Stomach (tissue), 9 donors: ENCODE results near the gene SEPTIN10. TPM values are rescaled to one million over a fixed set of nuclear protein-coding genes. Genes with fewer than 3 reads are reported as not detected.

ENCODE experiments used
- DNase-seq, 2 donors: peaks; one replicate each; pipeline versions ENCODE4 v3.0.0 to v3.0.0-alpha.2; 2013 to 2019
- H3K27ac ChIP-seq, 5 donors: fragments of 200-600 bp in 4 of 5; sonication (generic) in 4 of 5; one replicate each; pipeline ENCODE4 v1.5.1; 2013 to 2019; ENCODE audit warnings: mild to moderate bottlenecking in 1 of 5, moderate library complexity in 1 of 5
- H3K27me3 ChIP-seq, 3 donors: fragments of 200-600 bp; sonication (generic); one replicate each; pipeline ENCODE4 v1.5.1; 2017 to 2019; ENCODE audit warnings: mixed run types in 1 of 3
- H3K36me3 ChIP-seq, 4 donors: fragments of 200-600 bp; sonication (generic); 1 replicate in 3 of 4; 2 replicates in 1 of 4; pipeline ENCODE4 v1.5.1; 2016 to 2019
- H3K4me1 ChIP-seq, 4 donors: fragments of 200-600 bp; sonication (generic); one replicate each; pipeline ENCODE4 v1.5.1; 2016 to 2019
- H3K4me3 ChIP-seq, 4 donors: fragments of 200-600 bp; sonication (generic) in 3 of 4; one replicate each; pipeline ENCODE4 v1.5.1; 2016 to 2019; ENCODE audit warnings: mild to moderate bottlenecking in 1 of 4
- H3K9me3 ChIP-seq, 4 donors: fragments of 200-600 bp; sonication (generic); one replicate each; pipeline ENCODE4 v1.5.1; 2016 to 2019
- CTCF ChIP-seq, 7 experiments: fragments of 450-650 bp in 4 of 7; fragments of 200-600 bp in 3 of 7; sonication (generic) in 3 of 7; IDR thresholded peaks; one replicate each; pipeline ENCODE4 v1.5.1; 2016 to 2019; ENCODE audit warnings: antibody characterized with exemption in 7 of 7, control low read depth in 2 of 7, mild to moderate bottlenecking in 1 of 7
- EP300 ChIP-seq: sonication (generic); formaldehyde crosslinking; IDR thresholded peaks from one replicate; pipeline ENCODE4 v1.6.1; 2017; ENCODE audit warnings: antibody characterized with exemption
- POLR2A ChIP-seq, 4 donors: fragments of 450-650 bp; IDR thresholded peaks; one replicate each; pipeline ENCODE4 v1.6.1; 2016; ENCODE audit warnings: antibody characterized with exemption in 4 of 4, control low read depth in 2 of 4, mild to moderate bottlenecking in 1 of 4, moderate library complexity in 1 of 4
- POLR2AphosphoS5 ChIP-seq, 3 donors: sonication (generic); formaldehyde crosslinking; IDR thresholded peaks; one replicate each; pipeline ENCODE4 v1.6.1; 2016; ENCODE audit warnings: antibody characterized with exemption in 3 of 3
- WGBS, 5 donors: extraction: QIAGEN DNeasy Blood & Tissue Kit in 3 of 5; methylation state at CpG; one replicate each; pipeline versions ENCODE4 v1.1.5 to v1.1.7; 2013 to 2018; 5-methylcytosine and 5-hydroxymethylcytosine counted together
- intact Hi-C: fragments of 100-400 bp; cut with DNase I; formaldehyde crosslinking; loops from one replicate; pipeline ENCODE4 v1.15.1; 2023; ENCODE audit warnings: low total_unique reads
- polyA plus RNA-seq, 3 donors: library from polyadenylated mRNA; stranded (reverse); fragments of 200-250 nt; gene quantifications; one replicate each; pipeline ENCODE4 v1.2.3, GENCODE V29; 2013
- total RNA-seq, 5 donors: library from RNA; depleted of rRNA; stranded (reverse); fragments of >200 nt; gene quantifications; one replicate each; pipeline versions ENCODE4 v1.1.0 to v1.2.3, GENCODE V29; 2014 to 2016
- donor health status: healthy with polysubstance abuse.
- donor health status: Bipolar disorder and iron deficiency.
- donor health status: healthy.

Gene SEPTIN10
- total and polyA plus RNA-seq, 8 donors = 24.9 to 101 (median 45.9) TPM

DNA sequence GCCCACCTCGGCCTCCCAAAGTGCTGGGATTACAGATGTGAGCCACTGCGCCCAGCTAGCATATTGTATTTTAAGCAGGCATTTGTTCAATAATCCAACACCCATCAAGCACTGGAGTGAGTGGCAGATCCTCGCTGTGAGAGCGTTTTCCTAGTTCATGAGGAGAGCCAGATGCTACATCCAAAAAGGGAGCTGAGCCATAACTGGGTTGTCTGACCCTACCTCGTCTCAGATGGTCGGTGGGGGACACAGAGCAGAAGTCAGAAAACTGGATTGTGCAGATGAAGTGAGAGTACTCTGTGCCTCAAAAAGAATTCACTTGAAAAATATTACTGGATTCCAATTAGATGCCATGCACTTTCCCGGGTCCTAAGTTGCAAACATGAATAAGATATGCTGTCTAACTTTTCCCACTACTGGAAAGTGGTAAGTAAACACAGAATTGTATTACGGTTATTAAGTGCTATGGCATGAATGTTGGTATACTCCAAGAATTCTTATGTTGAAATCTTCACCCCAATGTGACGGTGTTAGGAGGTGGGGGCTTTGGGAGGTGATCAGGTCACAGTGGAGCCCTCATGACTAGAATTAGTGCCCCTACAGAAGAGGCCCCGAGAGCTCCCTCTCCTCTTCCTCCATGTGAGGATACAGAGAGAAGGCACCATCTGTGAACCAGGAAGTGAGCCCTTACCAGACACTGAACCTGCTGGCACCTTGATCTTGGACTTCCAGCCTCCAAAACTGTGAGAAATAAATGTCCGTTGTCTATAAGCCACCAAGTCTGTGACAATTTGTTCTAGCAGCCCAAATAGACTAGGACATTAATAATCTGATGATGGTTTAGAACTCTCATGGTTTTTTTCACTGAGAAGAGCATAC lies 21.9 kb upstream of the SEPTIN10 start:
- TF ChIP-seq EP300 (no peak), POLR2AphosphoS5 (IDR thresholded peaks at IDR 0.05) (no peak), CTCF (IDR thresholded peaks at IDR 0.05) (no peak), POLR2A (IDR thresholded peaks at IDR 0.05) (no peak)

GRCh38 chr2:109633284-109633961 lies 19.7 kb upstream of the SEPTIN10 start:
- Histone ChIP-seq H3K27me3 (no peaks in the 10 kb centered on the region), H3K27ac (no peak overlapping the region), H3K36me3 (no peaks in the 10 kb centered on the region), H3K9me3 (no peaks in the 10 kb centered on the region), H3K4me1 (peaks cover 0 to 4% (median 0%) of the 10 kb centered on the region in 4 donors), H3K4me3 (no peak overlapping the region)
- no peak for DNase-seq
- intact Hi-C loops = no loop called here
- TF ChIP-seq EP300 (no peak), POLR2A (IDR thresholded peaks at IDR 0.05) (no peak), CTCF (IDR thresholded peaks at IDR 0.05) (no peak), POLR2AphosphoS5 (IDR thresholded peaks at IDR 0.05) (no peak)
- 90 to 93% (median 91%) methylated on average over 10 of the region's 10 CpGs for WGBS, 5 donors

More for the DNA sequence above, 21.9 kb upstream of the SEPTIN10 start:
- 80 to 90% (median 87%) methylated on average over 11 of the region's 11 CpGs for WGBS, 5 donors
- H3K4me1 ChIP-seq = peaks cover 0 to 4% (median 0%) of the 10 kb centered on the region in 4 donors
- no peaks in the 10 kb centered on the region for H3K9me3 ChIP-seq
- no peak overlapping the region for H3K4me3 ChIP-seq
- H3K36me3 ChIP-seq = no peaks in the 10 kb centered on the region
- intact Hi-C loops = no loop called here
- DNase-seq = no peak
- no peak overlapping the region for H3K27ac ChIP-seq
- no peaks in the 10 kb centered on the region for H3K27me3 ChIP-seq

GRCh38 chr2:109632158-109632789 lies 18.5 kb upstream of the SEPTIN10 start:
- 77 to 87% (median 83%) methylated on average over 14 of the region's 14 CpGs for WGBS, 5 donors
- intact Hi-C loops = no loop called here
- Histone ChIP-seq H3K27ac (no peak overlapping the region), H3K9me3 (no peaks in the 10 kb centered on the region), H3K4me1 (no peaks in the 10 kb centered on the region), H3K36me3 (no peaks in the 10 kb centered on the region), H3K4me3 (no peak overlapping the region), H3K27me3 (no peaks in the 10 kb centered on the region)
- no peak for DNase-seq
- no peak for TF ChIP-seq POLR2AphosphoS5 (IDR thresholded peaks at IDR 0.05)
- TF ChIP-seq POLR2A (IDR thresholded peaks at IDR 0.05) = no peak
- no peak for TF ChIP-seq CTCF (IDR thresholded peaks at IDR 0.05)
- no peak for TF ChIP-seq EP300

DNA sequence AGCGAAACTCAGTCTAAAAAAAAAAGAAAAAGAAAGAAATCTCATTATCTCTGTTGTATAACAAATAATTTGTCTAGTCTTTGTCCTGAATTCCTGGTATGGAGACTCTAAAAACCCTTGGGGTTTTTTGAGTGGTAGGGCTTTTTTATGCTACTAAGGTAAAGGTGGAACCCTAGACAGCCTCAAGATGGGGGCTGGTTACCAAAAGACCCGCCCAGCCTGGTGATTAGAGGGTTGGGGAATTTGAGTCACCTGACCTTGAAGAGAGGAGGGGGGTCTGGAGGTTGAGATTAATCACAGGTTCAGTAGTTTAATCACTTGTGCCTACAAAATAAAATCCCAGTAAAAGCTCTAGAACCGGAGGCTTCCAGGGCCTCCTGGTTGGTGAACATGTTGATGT lies 18.0 kb upstream of the SEPTIN10 start:
- DNase-seq = no peak
- H3K27ac ChIP-seq = no peak overlapping the region
- H3K36me3 ChIP-seq = no peaks in the 10 kb centered on the region
- 70 to 78% (median 74%) methylated on average over 3 of the region's 3 CpGs for WGBS, 5 donors
- TF ChIP-seq POLR2A (IDR thresholded peaks at IDR 0.05) = no peak
- H3K4me1 ChIP-seq = no peaks in the 10 kb centered on the region
- intact Hi-C loops = no loop called here
- H3K4me3 ChIP-seq = no peak overlapping the region
- no peaks in the 10 kb centered on the region for H3K27me3 ChIP-seq
- no peaks in the 10 kb centered on the region for H3K9me3 ChIP-seq
